Brain microvascular endothelial cell (primary cell): ENCODE measurements around the gene C3orf22.

Experiments used
- DNase-seq: peaks from one replicate; pipeline ENCODE4 v3.0.0-alpha.2; 2020
- H3K27ac ChIP-seq: fragments of 250-450 bp; sonication (Bioruptor Pico); 2 replicates; pipeline ENCODE4 v1.5.1; 2020; ENCODE audit warnings: mild to moderate bottlenecking, moderate library complexity
- H3K27me3 ChIP-seq: fragments of 250-450 bp; sonication (Bioruptor Pico); replicated peaks from 2 replicates; pipeline ENCODE4 v1.5.1; 2020; ENCODE audit warnings: mild to moderate bottlenecking
- H3K36me3 ChIP-seq: fragments of 250-450 bp; sonication (Bioruptor Pico); replicated peaks from 2 replicates; pipeline ENCODE4 v1.5.1; 2020; ENCODE audit warnings: mild to moderate bottlenecking
- H3K4me3 ChIP-seq: 2 replicates; pipeline ENCODE4 v1.5.1; 2011; ENCODE audit warnings: low read depth, mild to moderate bottlenecking, control low read depth, low read length, moderate library complexity
- in situ Hi-C: cut with HindIII; loops from 2 replicates; pipeline ENCODE4 v1.10.0; 2017; ENCODE audit warnings: low sequenced_read_pairs, low pct_ligation_motif_present
- TF ChIP-seq, protein P1 (sequence below): IDR thresholded peaks from 2 replicates; pipeline ENCODE4 v1.5.1; 2011; ENCODE audit warnings: low read depth, mild to moderate bottlenecking, moderate library complexity, low read length, control low read depth, inconsistent platforms; ENCODE audit errors: missing control alignments

C3orf22 gene

GRCh38 chr3:126582311-126582710 lies 23.6 kb upstream of the C3orf22 start:
- in situ Hi-C loops: no loop called here
- Histone ChIP-seq H3K36me3 (no peaks in the 10 kb centered on the region), H3K27ac (no peak overlapping the region), H3K27me3 (peaks cover 7% of the 10 kb centered on the region), H3K4me3 (no peak overlapping the region)
- TF ChIP-seq, protein P1, sequence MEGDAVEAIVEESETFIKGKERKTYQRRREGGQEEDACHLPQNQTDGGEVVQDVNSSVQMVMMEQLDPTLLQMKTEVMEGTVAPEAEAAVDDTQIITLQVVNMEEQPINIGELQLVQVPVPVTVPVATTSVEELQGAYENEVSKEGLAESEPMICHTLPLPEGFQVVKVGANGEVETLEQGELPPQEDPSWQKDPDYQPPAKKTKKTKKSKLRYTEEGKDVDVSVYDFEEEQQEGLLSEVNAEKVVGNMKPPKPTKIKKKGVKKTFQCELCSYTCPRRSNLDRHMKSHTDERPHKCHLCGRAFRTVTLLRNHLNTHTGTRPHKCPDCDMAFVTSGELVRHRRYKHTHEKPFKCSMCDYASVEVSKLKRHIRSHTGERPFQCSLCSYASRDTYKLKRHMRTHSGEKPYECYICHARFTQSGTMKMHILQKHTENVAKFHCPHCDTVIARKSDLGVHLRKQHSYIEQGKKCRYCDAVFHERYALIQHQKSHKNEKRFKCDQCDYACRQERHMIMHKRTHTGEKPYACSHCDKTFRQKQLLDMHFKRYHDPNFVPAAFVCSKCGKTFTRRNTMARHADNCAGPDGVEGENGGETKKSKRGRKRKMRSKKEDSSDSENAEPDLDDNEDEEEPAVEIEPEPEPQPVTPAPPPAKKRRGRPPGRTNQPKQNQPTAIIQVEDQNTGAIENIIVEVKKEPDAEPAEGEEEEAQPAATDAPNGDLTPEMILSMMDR: no peak
- DNase-seq: no peak

DNA sequence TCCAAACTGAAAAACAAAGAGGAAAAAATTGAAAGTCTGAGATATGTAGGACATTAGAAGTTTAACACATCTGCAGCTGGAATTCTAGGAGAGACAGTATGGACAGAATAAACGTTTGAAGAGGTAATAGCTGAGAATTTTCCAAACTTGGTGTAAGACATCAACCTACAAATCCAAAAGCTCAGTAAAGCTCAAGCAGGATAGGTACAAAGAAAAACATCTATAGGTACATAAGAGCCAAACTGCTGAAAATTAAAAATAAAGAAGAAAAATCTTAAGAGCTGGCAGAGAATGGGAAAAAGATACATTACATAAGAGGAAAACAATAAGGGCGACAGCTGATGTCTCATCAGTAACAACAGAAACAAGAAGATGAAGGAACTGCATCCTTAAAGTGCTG lies 22.8 kb upstream of the C3orf22 start:
- Histone ChIP-seq H3K27me3 (peaks cover 7% of the 10 kb centered on the region), H3K36me3 (no peaks in the 10 kb centered on the region), H3K27ac (no peak overlapping the region), H3K4me3 (no peak overlapping the region)
- in situ Hi-C loops: no loop called here
- TF ChIP-seq, protein P1: no peak
- DNase-seq: no peak

- in situ Hi-C loops: no loop called here
- H3K27ac ChIP-seq: no peak overlapping the region
- TF ChIP-seq, protein P1: no peak
- no peaks in the 10 kb centered on the region for H3K36me3 ChIP-seq
- no peak for DNase-seq
- peaks cover 7% of the 10 kb centered on the region for H3K27me3 ChIP-seq
- no peak overlapping the region for H3K4me3 ChIP-seq
Observed at GRCh38 chr3:126580746-126581145, 22.0 kb upstream of the C3orf22 start.

- no peak overlapping the region for H3K27ac ChIP-seq
- H3K27me3 ChIP-seq: peaks cover 8% of the 10 kb centered on the region
- in situ Hi-C loops: no loop called here
- no peak overlapping the region for H3K4me3 ChIP-seq
- H3K36me3 ChIP-seq: no peaks in the 10 kb centered on the region
- no peak for DNase-seq
- TF ChIP-seq, protein P1: no peak
Observed at GRCh38 chr3:126578702-126579101, 20.0 kb upstream of the C3orf22 start.

DNA sequence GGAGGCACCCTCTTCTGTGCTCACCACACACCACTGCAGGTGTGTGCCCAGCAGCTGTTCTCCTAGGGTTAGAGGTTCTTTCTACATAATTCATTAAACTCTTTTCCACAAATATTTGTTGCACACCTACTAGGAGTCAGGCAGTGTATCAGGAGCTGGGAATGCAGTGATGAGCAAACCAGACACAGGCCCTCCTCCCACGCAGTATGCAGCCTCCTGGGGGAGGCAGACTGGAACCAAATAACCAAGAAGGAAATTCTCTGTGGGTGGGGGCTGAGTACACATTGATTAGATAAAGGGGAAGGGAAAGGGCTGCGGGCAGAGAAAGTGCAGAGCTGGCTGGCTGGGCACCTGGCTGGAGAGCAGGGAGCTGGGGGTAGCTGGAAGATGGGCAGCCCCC lies 18.5 kb upstream of the C3orf22 start:
- DNase-seq: no peak
- TF ChIP-seq, protein P1: no peak
- H3K27ac ChIP-seq: no peak overlapping the region
- no peaks in the 10 kb centered on the region for H3K36me3 ChIP-seq
- in situ Hi-C loops: no loop called here
- peaks cover 11% of the 10 kb centered on the region for H3K27me3 ChIP-seq
- no peak overlapping the region for H3K4me3 ChIP-seq

DNA sequence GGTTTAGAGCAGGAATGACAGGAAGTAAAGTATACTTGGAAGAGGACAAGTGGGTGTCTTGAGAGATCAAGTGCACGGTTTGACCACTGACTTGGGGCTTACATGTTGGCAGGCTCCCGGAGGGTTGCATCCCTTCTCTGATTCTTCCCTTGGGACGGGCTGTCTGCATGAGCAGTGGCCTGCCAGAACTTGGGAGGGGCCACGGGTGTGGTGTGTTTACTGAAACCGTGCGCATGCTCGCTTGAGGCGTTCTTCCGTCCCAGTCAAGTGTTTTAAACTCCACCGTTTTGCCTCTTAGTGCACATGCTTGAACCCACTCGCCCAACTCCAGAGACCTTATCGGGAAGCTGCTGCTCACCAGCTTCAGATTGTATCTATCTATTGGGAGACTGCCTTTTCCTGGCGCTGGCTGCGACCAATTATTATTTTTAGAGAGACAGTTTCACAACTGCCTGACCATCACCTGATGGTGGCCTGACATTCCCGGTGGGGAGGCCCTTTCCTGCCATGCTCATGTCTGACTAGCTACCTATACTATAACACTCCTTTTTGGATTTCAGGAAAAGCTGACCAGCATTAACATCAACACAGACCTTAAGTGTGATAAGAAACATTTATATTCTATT lies 14.9 kb upstream of the C3orf22 start:
- in situ Hi-C loops: no loop called here
- Histone ChIP-seq H3K36me3 (no peaks in the 10 kb centered on the region), H3K4me3 (no peak overlapping the region), H3K27ac (no peak overlapping the region), H3K27me3 (peaks cover 4% of the 10 kb centered on the region)
- no peak for DNase-seq
- TF ChIP-seq, protein P1: no peak
